NT2/D1 (cell line): ENCODE results near the gene ADISSP.

Source experiments
- DNase-seq: peaks from one replicate; pipeline ENCODE4 v3.0.0-alpha.2; 2011; ENCODE audit warnings: low read depth, low spot score
- H3K27me3 ChIP-seq: 2 replicates; pipeline ENCODE4 v1.6.0; 2011; ENCODE audit warnings: mild to moderate bottlenecking; ENCODE audit not compliant: insufficient read length, insufficient read depth
- H3K36me3 ChIP-seq: 2 replicates; pipeline ENCODE4 v1.6.1; 2011; ENCODE audit warnings: mild to moderate bottlenecking, low read length, mixed read lengths; ENCODE audit not compliant: insufficient read depth, insufficient read length
- H3K4me1 ChIP-seq: 2 replicates; pipeline ENCODE4 v1.5.1; 2011; ENCODE audit not compliant: insufficient read depth, insufficient read length
- H3K4me3 ChIP-seq: 2 replicates; pipeline ENCODE4 v1.5.1; 2011; ENCODE audit warnings: low read depth; ENCODE audit not compliant: insufficient read length
- H3K9ac ChIP-seq: 2 replicates; pipeline ENCODE4 v1.6.0; 2011; ENCODE audit warnings: low read depth; ENCODE audit not compliant: insufficient read length
- H3K9me3 ChIP-seq: 2 replicates; pipeline ENCODE4 v1.5.1; 2011; ENCODE audit warnings: mild to moderate bottlenecking, low read length; ENCODE audit not compliant: insufficient read depth
- SUZ12 ChIP-seq: IDR thresholded peaks from 2 replicates; pipeline ENCODE4 v1.6.1; 2011; ENCODE audit not compliant: insufficient read length, insufficient read depth; ENCODE audit errors: extremely low read depth
- YY1 ChIP-seq: IDR thresholded peaks from 2 replicates; pipeline ENCODE4 v1.6.1; 2011; ENCODE audit not compliant: insufficient read length, insufficient read depth
- ZNF274 ChIP-seq: IDR thresholded peaks from 2 replicates; pipeline ENCODE4 v1.6.1; 2011; ENCODE audit warnings: mild to moderate bottlenecking, low read depth, low read length

Gene ADISSP

DNA sequence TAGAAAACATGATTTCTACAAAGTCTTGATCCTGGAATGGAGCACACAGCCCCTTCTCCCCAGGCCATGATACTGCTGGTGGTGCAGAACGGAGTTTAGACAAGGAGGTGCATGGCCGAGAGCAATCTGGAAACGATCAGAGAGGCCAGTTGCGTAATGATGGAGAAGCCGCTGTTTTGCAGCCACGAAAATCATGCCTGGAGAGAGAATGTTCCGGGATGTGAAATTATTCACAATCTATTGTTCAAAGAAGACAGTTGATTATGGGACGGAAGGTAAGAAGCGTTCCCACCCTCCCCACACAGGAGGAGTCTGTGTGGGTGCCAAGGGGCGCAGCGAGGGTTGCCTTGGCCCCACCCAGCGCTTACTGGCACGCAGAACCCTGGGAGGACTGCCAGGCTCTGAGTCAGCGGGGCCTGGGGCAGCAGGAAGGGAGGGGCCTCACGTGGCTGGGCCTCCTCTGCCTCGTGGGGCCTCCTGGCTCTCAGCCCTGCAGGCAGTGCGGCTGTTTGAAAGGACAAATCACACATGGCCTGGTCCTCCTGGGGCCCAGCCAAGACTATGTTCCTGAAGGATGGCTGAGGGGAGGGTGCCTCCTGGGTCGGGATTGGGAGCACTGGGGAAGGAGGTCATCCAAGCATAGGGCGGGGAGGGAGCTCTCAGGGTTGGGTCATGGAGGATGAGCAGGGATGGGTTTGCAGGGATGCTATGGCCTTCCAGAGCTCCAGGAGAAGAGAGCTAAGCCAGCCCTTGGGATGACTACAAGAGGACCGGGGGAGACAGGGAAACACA lies 44.1 kb upstream of the ADISSP start:
- TF ChIP-seq ZNF274 (no peak), YY1 (no peak), SUZ12 (no peak)
- no peaks in the 10 kb centered on the region for H3K36me3 ChIP-seq
- no peak overlapping the region for H3K4me3 ChIP-seq
- H3K27me3 ChIP-seq = no peaks in the 10 kb centered on the region
- no peak for DNase-seq
- peaks cover 12% of the 10 kb centered on the region for H3K4me1 ChIP-seq
- no peak overlapping the region for H3K9ac ChIP-seq
- no peaks in the 10 kb centered on the region for H3K9me3 ChIP-seq

DNA sequence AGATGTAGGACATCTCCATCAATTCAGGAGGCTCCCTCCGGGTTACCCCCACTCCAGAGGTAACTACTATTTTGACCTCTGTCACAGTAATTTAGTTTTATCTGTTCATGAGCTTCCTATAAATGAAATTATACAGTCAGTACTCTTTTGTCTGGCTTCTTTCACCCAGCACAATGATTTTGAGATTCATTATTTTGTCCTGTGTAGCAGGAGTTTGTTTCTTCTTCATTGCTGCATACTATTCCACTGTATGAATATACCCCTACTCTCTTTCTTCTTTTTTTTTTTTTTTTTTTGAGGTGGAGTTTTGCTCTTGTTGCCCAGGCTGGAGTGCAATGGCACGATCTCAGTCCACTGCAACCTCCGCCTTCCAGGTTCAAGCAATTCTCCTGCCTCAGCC lies 41.0 kb upstream of the ADISSP start:
- Histone ChIP-seq H3K4me3 (no peak overlapping the region), H3K27me3 (no peaks in the 10 kb centered on the region), H3K9me3 (no peaks in the 10 kb centered on the region), H3K9ac (no peak overlapping the region), H3K36me3 (peaks cover 24% of the 10 kb centered on the region), H3K4me1 (peaks cover 17% of the 10 kb centered on the region)
- no peak for DNase-seq
- TF ChIP-seq ZNF274 = no peak

DNA sequence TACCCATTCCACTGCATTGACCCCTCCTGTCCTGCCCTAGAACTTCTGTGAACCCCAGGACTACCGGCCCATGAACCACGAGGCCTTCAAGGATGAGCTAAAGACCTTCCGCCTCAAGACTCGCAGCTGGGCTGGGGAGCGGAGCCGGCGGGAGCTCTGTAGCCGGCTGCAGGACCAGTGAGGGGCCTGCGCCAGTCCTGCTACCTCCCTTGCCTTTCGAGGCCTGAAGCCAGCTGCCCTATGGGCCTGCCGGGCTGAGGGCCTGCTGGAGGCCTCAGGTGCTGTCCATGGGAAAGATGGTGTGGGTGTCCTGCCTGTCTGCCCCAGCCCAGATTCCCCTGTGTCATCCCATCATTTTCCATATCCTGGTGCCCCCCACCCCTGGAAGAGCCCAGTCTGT lies 37.2 kb upstream of the ADISSP start:
- H3K36me3 ChIP-seq = peaks cover 59% of the 10 kb centered on the region
- no peak overlapping the region for H3K4me3 ChIP-seq
- H3K4me1 ChIP-seq = peaks cover 27% of the 10 kb centered on the region
- H3K9ac ChIP-seq = no peak overlapping the region
- no peak for DNase-seq
- H3K9me3 ChIP-seq = no peaks in the 10 kb centered on the region
- TF ChIP-seq YY1 (no peak), SUZ12 (no peak), ZNF274 (no peak)
- H3K27me3 ChIP-seq = no peaks in the 10 kb centered on the region

DNA sequence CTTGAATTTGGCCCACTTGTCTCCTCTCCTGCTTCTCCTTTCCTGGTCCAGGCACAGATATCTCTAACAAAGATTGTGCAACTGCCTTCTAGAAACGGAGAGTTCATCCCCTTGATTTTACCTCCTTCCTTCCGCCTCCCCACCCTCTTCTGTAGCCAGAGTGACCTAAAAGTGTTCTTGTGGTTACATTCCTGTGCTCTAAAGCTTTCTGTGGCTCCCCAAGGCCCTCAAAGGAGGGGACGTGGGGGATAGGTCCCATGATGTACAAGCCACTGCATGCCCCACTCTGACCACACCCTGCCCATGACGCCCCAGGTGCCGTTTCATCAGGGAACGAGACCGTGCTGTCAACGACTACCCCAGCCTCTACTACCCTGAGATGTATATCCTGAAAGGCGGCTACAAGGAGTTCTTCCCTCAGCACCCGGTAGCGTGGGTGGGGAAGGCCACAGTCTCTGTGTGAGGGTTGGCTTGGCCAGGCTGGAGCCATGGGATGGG lies 36.8 kb upstream of the ADISSP start:
- H3K4me1 ChIP-seq = peaks cover 27% of the 10 kb centered on the region

DNA sequence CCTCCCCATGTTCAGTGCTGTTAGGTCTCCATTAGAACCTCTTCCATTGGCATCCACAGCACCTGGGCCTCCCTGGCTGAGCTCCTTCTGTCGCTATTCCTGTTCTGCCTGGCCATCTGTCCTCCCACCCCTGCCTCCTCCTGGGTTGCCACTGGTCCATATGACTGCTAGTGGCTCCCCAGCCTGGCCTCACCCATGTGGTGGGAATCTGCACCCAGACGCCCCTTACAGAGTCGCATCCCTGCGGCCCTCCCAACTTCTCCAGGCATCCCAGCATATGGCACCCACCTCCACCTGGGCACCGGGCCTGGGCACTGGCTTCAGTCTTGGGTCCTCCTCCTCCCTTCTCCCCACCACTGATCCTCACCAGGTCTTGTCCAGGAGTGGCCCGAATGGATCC lies 36.3 kb upstream of the ADISSP start:
- no peak for TF ChIP-seq ZNF274
- no peak for TF ChIP-seq SUZ12
- no peak for TF ChIP-seq YY1
- Histone ChIP-seq H3K36me3 (peaks cover 64% of the 10 kb centered on the region), H3K4me3 (no peak overlapping the region), H3K9ac (no peak overlapping the region), H3K9me3 (no peaks in the 10 kb centered on the region), H3K4me1 (peaks cover 31% of the 10 kb centered on the region), H3K27me3 (no peaks in the 10 kb centered on the region)
- DNase-seq = no peak

More for the DNA sequence above, 36.8 kb upstream of the ADISSP start:
- Histone ChIP-seq H3K27me3 (no peaks in the 10 kb centered on the region), H3K36me3 (peaks cover 59% of the 10 kb centered on the region), H3K4me3 (no peak overlapping the region), H3K9ac (no peak overlapping the region), H3K9me3 (no peaks in the 10 kb centered on the region)
- TF ChIP-seq ZNF274 = no peak
- TF ChIP-seq YY1 = no peak
- no peak for TF ChIP-seq SUZ12
- DNase-seq = no peak

DNA sequence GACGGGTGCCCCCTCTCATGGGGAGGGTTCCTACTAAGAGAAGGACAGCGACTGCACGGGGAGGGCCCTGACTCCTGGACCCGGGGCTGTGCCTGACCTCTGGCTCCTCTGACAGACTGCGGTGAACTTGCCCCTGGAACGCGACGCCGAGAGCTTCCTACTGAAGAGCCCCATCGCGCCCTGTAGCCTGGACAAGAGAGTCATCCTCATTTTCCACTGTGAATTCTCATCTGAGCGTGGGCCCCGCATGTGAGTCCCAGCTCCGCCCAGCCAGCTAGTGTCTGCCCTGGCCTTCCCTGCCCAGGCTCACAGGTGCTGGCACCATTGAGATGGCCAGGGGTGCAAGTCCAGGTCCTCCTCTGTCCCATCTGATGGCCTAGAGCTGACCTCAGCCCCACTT lies 35.7 kb upstream of the ADISSP start:
- H3K36me3 ChIP-seq = peaks cover 69% of the 10 kb centered on the region
- H3K4me1 ChIP-seq = peaks cover 32% of the 10 kb centered on the region
- no peak overlapping the region for H3K9ac ChIP-seq
- no peak overlapping the region for H3K4me3 ChIP-seq
- no peaks in the 10 kb centered on the region for H3K9me3 ChIP-seq
- TF ChIP-seq YY1 (no peak), ZNF274 (no peak), SUZ12 (no peak)
- DNase-seq = no peak
- no peaks in the 10 kb centered on the region for H3K27me3 ChIP-seq

GRCh38 chr20:3802524-3803239 lies 35.1 kb upstream of the ADISSP start:
- Histone ChIP-seq H3K9ac (no peak overlapping the region), H3K4me3 (no peak overlapping the region), H3K4me1 (peaks cover 27% of the 10 kb centered on the region), H3K9me3 (no peaks in the 10 kb centered on the region), H3K27me3 (no peaks in the 10 kb centered on the region), H3K36me3 (peaks cover 71% of the 10 kb centered on the region)
- DNase-seq = no peak
- no peak for TF ChIP-seq ZNF274
- TF ChIP-seq YY1 = no peak
- no peak for TF ChIP-seq SUZ12
